Urinary bladder (tissue), 4 donors: Measurements from ENCODE around the gene KMT2C. TPM values are rescaled to one million over a fixed set of nuclear protein-coding genes. Genes with fewer than 3 reads are reported as not detected.
"Not testable (repeated sequence)": the region's sequence is repeated elsewhere in the genome, so short reads cannot be mapped to it uniquely, and the experiment has no call there.

Source experiments
- DNase-seq: peaks from one replicate; pipeline ENCODE4 v3.0.0-alpha.2; 2015; ENCODE audit errors: extremely low spot score
- H3K27ac ChIP-seq: one replicate; pipeline ENCODE4 v1.5.1; 2013; ENCODE audit warnings: low read depth, mild to moderate bottlenecking, moderate library complexity
- H3K36me3 ChIP-seq: one replicate; pipeline ENCODE4 v1.6.1; 2013; ENCODE audit warnings: mild to moderate bottlenecking, moderate library complexity; ENCODE audit not compliant: insufficient read depth
- H3K4me1 ChIP-seq: one replicate; pipeline ENCODE4 v1.6.1; 2013; ENCODE audit warnings: mild to moderate bottlenecking, moderate library complexity; ENCODE audit not compliant: insufficient read depth
- H3K4me3 ChIP-seq: one replicate; pipeline ENCODE4 v1.5.1; 2013; ENCODE audit warnings: low read depth, low read length
- WGBS: extraction: QIAGEN DNeasy Blood & Tissue Kit; methylation state at CpG from one replicate; pipeline ENCODE4 v1.1.7; 2013; 5-methylcytosine and 5-hydroxymethylcytosine counted together
- polyA plus RNA-seq: library from polyadenylated mRNA; stranded (reverse); fragments of 200-250 nt; gene quantifications from one replicate; pipeline ENCODE4 v1.2.3, GENCODE V29; 2013
- total RNA-seq: library from RNA; depleted of rRNA; stranded (reverse); fragments of >200 nt; gene quantifications from one replicate; pipeline ENCODE4 v1.2.3, GENCODE V29; 2014
- donor health status: healthy with polysubstance abuse.
- donor health status: healthy.

The KMT2C gene
- total and polyA plus RNA-seq, 2 donors: 16.5 to 105 TPM

- Histone ChIP-seq H3K27ac (no peak overlapping the region), H3K4me3 (no peak overlapping the region), H3K36me3 (no peaks in the 10 kb centered on the region), H3K4me1 (no peaks in the 10 kb centered on the region)
- 54% methylated on average over 2 of the region's 2 CpGs for WGBS
- DNase-seq: no peak
Measured at GRCh38 chr7:152315845-152316244, 120.0 kb downstream of the KMT2C start.

GRCh38 chr7:152313831-152314604 is 121.8 kb downstream of the KMT2C start:
- Histone ChIP-seq H3K36me3 (no peaks in the 10 kb centered on the region), H3K4me1 (no peaks in the 10 kb centered on the region), H3K27ac (no peak overlapping the region), H3K4me3 (no peak overlapping the region)
- 65% methylated on average over 1 of the region's 1 CpG for WGBS
- DNase-seq: peak; percentile 86

- Histone ChIP-seq H3K4me3 (no peak overlapping the region), H3K27ac (no peak overlapping the region), H3K4me1 (no peaks in the 10 kb centered on the region), H3K36me3 (no peaks in the 10 kb centered on the region)
- DNase-seq: no peak
Measured at GRCh38 chr7:152313217-152313616, 122.6 kb downstream of the KMT2C start.

GRCh38 chr7:152312316-152312715 is 123.5 kb downstream of the KMT2C start:
- H3K27ac ChIP-seq: no peak overlapping the region
- WGBS: 64% methylated on average over 2 of the region's 2 CpGs
- no peak overlapping the region for H3K4me3 ChIP-seq
- H3K36me3 ChIP-seq: no peaks in the 10 kb centered on the region
- no peaks in the 10 kb centered on the region for H3K4me1 ChIP-seq
- DNase-seq: no peak

- no peaks in the 10 kb centered on the region for H3K36me3 ChIP-seq
- no peak overlapping the region for H3K4me3 ChIP-seq
- H3K4me1 ChIP-seq: no peaks in the 10 kb centered on the region
- no peak overlapping the region for H3K27ac ChIP-seq
- DNase-seq: no peak
Measured at GRCh38 chr7:152307902-152308301, 127.9 kb downstream of the KMT2C start.

- not testable (repeated sequence) for DNase-seq, H3K36me3 ChIP-seq, H3K4me3 ChIP-seq, H3K4me1 ChIP-seq, H3K27ac ChIP-seq
- WGBS: 98% methylated on average over 2 of the region's 2 CpGs
Measured at GRCh38 chr7:152299542-152300143, 136.2 kb downstream of the KMT2C start.

GRCh38 chr7:152292897-152293296 is 142.9 kb downstream of the KMT2C start:
- DNase-seq: no peak
- no peak overlapping the region for H3K27ac ChIP-seq
- no peak overlapping the region for H3K4me3 ChIP-seq
- H3K36me3 ChIP-seq: no peaks in the 10 kb centered on the region
- 88% methylated on average over 2 of the region's 2 CpGs for WGBS
- H3K4me1 ChIP-seq: no peaks in the 10 kb centered on the region

GRCh38 chr7:152286972-152287371 is 148.8 kb downstream of the KMT2C start:
- H3K36me3 ChIP-seq, H3K27ac ChIP-seq, H3K4me1 ChIP-seq, DNase-seq, H3K4me3 ChIP-seq: not testable (repeated sequence)
- WGBS: 97% methylated on average over 3 of the region's 3 CpGs

- H3K36me3 ChIP-seq, H3K4me3 ChIP-seq, H3K4me1 ChIP-seq, DNase-seq, H3K27ac ChIP-seq: not testable (repeated sequence)
Measured at GRCh38 chr7:152286219-152286618, 149.6 kb downstream of the KMT2C start.

GRCh38 chr7:152284998-152285397 is 150.8 kb downstream of the KMT2C start:
- H3K36me3 ChIP-seq, H3K4me3 ChIP-seq, H3K4me1 ChIP-seq, DNase-seq, H3K27ac ChIP-seq: not testable (repeated sequence)
- WGBS: 91% methylated on average over 3 of the region's 3 CpGs

GRCh38 chr7:152277687-152278086 is 158.1 kb downstream of the KMT2C start:
- not testable (repeated sequence) for H3K27ac ChIP-seq, DNase-seq
- 97% methylated on average over 2 of the region's 2 CpGs for WGBS

GRCh38 chr7:152270427-152270826 is 165.4 kb downstream of the KMT2C start:
- not testable (repeated sequence) for H3K4me3 ChIP-seq, H3K36me3 ChIP-seq, DNase-seq, H3K27ac ChIP-seq, H3K4me1 ChIP-seq
- WGBS: 98% methylated on average over 2 of the region's 2 CpGs

More at GRCh38 chr7:152277687-152278086, 158.1 kb downstream of the KMT2C start:
- H3K4me3 ChIP-seq, H3K36me3 ChIP-seq, H3K4me1 ChIP-seq: not testable (repeated sequence)

GRCh38 chr7:152266859-152267258 is 168.9 kb downstream of the KMT2C start:
- H3K4me3 ChIP-seq, H3K4me1 ChIP-seq, H3K27ac ChIP-seq, DNase-seq, H3K36me3 ChIP-seq: not testable (repeated sequence)
- WGBS: 80% methylated on average over 2 of the region's 2 CpGs

- H3K36me3 ChIP-seq, DNase-seq, H3K4me3 ChIP-seq, H3K4me1 ChIP-seq, H3K27ac ChIP-seq: not testable (repeated sequence)
- WGBS: 69% methylated on average over 5 of the region's 5 CpGs
Measured at GRCh38 chr7:152264915-152265314, 170.9 kb downstream of the KMT2C start.
